ENCODE results near the gene GNL2.

GNL2 gene

DNA sequence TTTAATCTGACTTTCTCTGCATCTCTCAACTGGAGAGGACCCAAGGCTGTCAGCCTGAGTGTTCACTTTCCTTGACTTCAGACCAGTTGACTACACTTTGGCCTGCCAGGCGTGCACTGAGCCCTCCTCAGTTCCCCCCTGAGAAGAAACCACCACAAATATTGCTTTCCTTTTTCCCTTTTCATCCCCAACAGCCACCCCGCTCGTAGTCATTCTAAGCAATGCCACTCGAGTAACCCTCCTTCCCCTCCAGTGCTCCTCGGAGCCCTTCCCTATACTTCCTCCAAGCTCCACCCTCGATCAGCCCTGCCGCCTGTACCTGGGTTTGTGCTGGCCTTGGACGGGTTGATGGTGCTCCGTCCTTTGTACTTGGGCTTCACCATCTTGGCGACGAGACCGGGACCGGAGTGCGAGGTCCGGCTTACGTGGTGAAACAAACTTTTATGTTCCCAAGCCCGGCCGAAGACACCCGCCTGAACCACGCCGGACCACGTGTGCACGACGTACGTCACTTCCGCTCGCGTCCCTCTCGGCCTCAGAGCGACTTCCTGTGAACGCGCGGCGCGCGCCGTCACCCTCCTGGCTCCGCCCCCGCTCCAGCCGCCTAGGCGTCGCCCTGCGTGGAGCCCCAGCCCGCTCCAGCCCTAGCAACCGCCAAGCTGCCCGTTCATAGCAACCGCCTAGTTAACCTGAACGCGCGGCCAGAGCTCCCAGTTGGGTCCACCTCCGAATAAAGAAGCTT lies at the start of gene GNL2:
Gene GNL2, minus strand, starts transcription at position 498 of the 742 bp plus-strand sequence. Its CDS starts 115 bp downstream, at position 383.
- peak; percentile 87 for DNase-seq (ENCODE audit: extremely low read depth, low read depth)
- TF ChIP-seq, protein P1, sequence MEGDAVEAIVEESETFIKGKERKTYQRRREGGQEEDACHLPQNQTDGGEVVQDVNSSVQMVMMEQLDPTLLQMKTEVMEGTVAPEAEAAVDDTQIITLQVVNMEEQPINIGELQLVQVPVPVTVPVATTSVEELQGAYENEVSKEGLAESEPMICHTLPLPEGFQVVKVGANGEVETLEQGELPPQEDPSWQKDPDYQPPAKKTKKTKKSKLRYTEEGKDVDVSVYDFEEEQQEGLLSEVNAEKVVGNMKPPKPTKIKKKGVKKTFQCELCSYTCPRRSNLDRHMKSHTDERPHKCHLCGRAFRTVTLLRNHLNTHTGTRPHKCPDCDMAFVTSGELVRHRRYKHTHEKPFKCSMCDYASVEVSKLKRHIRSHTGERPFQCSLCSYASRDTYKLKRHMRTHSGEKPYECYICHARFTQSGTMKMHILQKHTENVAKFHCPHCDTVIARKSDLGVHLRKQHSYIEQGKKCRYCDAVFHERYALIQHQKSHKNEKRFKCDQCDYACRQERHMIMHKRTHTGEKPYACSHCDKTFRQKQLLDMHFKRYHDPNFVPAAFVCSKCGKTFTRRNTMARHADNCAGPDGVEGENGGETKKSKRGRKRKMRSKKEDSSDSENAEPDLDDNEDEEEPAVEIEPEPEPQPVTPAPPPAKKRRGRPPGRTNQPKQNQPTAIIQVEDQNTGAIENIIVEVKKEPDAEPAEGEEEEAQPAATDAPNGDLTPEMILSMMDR (IDR thresholded peaks at IDR 0.05; ENCODE audit: low read depth, low read length, missing control alignments), result no peak
- H3K4me3 ChIP-seq (replicated peaks; ENCODE audit: low read depth, low read length), result peak within 1 kb of the TSS; percentile 76

DNA sequence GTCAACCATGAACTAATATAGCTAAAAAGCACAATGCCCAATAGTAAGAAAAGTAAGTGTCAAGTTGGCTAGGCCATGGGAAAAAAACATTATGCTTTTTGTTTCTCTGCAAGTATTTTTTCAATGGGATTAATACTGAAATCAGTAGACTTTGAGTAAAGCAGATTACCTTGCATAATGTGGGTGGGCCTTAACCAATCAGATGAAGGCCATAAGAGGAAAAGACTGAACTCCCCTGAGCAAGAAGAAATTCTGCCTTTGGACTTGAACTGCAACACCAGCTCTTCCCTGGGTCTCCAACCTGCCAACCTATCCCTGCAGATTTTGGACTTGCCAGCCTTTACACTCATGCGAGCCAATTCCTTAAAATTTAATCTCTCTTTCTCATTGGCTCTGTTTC lies 45.3 kb upstream of the GNL2 start:
- no peak for DNase-seq (ENCODE audit: extremely low read depth, low read depth)
- TF ChIP-seq, protein P1 (IDR thresholded peaks at IDR 0.05; ENCODE audit: low read depth, low read length, missing control alignments), result no peak
- no peak overlapping the region for H3K4me3 ChIP-seq (replicated peaks; ENCODE audit: low read depth, low read length)

DNA sequence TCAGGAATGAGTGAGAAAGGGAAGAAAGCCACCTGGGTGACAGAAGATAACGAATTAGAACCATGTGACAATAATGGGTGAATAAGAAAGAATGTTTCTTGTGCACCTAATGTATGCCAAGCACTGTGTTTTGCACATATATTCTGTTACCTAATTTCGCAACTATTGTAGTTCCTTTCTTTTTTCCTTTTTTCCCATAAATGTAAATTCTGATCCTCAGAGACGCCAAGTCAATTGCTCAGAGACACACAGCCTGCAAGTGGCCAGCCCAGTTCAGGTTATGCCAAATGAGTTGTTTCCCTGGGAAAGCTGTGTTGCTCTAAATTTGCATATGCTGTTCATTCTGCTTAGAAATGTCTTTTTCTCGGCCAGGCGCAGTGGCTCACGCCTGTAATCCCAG lies 40.7 kb upstream of the GNL2 start:
- TF ChIP-seq, protein P1 (IDR thresholded peaks at IDR 0.05; ENCODE audit: low read depth, low read length, missing control alignments), result no peak
- DNase-seq (ENCODE audit: extremely low read depth, low read depth), result no peak
- no peak overlapping the region for H3K4me3 ChIP-seq (replicated peaks; ENCODE audit: low read depth, low read length)

DNA sequence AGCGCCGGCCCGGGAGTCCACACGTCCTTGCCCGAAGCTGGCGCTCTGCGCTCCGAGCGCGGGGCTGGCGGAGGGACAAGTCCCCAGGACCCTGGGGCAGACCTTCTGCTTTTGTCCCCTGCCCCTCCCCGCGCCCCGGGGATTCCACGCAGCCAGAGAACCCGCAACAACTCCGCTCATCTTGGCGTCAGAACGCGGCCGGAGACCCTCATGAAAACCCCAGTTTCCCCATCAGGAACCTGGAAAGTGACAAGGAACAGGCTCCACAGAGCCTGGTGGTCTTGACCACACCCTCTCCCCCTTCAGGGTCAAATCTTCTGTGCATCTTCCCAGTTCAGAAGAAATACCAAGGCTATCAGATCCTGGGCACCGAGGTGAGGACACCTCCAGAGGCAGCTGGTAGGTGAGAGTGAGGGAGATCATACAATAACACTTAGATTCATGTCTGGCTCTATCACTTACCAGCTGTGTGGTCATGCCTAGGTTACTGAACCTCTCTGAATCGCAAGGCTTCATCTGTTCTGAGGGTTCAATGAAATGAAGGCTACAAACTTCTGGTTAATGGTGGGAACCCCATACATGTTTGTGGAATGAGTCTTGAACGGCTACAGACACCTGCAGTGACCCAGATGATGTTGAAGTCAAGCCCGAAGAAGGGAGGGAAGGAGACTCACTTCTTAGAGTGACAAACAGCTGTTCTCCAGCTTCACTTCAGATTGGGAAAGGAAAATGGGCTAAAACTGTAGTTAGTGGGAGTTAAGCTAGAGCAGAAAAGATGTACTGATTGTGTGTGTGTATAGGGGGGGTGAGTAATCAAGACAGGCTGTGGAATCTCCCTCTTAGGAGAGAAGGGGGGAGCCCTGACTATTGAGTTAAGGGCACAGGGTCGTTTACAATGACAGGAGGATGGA lies 39.5 kb upstream of the GNL2 start:
- TF ChIP-seq, protein P1 (IDR thresholded peaks at IDR 0.05; ENCODE audit: low read depth, low read length, missing control alignments), result no peak
- no peak for DNase-seq (ENCODE audit: extremely low read depth, low read depth)
- H3K4me3 ChIP-seq (replicated peaks; ENCODE audit: low read depth, low read length), result no peak overlapping the region

DNA sequence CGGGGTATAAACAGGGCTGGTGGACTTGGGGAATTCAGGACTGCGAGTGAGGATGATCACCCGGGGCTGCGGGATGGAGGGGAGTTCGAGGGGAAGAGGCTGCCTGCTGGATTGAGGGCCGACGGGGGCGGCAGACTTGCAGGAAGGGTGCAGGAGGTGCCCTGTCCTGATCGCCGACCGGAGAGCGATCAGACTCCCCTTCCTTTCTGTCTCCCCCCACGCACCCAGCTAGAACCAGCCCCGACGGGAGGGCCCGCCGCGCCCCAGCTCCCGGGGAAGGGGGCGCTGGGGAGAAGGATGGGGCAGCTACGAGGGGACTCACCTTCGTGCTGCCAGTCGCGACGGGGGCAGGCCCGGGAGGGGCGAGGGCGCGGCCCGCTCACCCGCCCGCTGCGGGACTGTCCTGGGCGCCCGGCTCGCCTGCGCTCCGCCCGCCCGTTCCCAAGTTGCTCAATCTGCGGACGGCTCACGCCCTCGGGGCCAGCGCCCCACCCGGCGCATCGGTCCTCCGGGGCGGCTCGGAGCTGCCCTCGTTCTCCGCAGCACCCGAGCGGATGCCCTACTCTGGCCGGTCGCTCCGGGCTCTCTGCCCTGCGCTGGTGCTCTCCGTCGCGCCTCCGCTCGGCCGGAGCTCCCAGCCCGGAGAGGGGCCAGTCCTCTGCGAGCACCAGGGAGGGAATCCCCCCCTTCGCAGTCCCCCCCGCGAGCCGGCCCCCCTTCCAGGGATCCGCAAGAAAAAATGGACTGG lies 38.7 kb upstream of the GNL2 start, which contains the start of gene RSPO1:
Gene RSPO1, minus strand, starts transcription at position 649 of the 748 bp plus-strand sequence. CDS start 5,231 bp downstream, outside the sequence.
- TF ChIP-seq, protein P1 (IDR thresholded peaks at IDR 0.05; ENCODE audit: low read depth, low read length, missing control alignments), result no peak
- H3K4me3 ChIP-seq (replicated peaks; ENCODE audit: low read depth, low read length), result 0 out of 2 replicates have a peak within 1 kb of the TSS, but pooled peaks have one; percentile 3
- DNase-seq (ENCODE audit: extremely low read depth, low read depth), result no peak

DNA sequence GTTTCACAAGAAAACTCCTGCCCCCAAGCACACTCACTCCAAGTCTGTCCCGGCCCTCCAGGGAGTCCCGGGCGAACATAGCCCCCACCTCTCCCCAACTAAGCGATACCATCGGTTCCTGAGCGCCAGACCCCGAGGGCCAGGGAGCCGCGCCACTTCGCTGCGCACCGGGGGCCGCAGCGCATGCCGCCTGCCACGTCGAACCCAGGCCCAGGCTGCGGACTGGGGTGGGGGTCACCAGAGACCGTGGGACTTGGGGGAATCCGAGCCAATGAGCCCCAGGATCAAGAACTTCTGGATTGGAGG lies 38.2 kb upstream of the GNL2 start:
- no peak for DNase-seq (ENCODE audit: extremely low read depth, low read depth)
- no peak overlapping the region for H3K4me3 ChIP-seq (replicated peaks; ENCODE audit: low read depth, low read length)
- TF ChIP-seq, protein P1 (IDR thresholded peaks at IDR 0.05; ENCODE audit: low read depth, low read length, missing control alignments), result no peak
